Ovary (tissue), 9 donors: ENCODE results near the gene ANKFN1. TPM values are rescaled to one million over a fixed set of nuclear protein-coding genes. Genes with fewer than 3 reads are reported as not detected.

Source experiments
- DNase-seq, 5 donors: peaks; one replicate each; pipeline ENCODE4 v3.0.0-alpha.2; 2019 to 2020
- H3K27ac ChIP-seq, 2 donors: fragments of 200-600 bp; one replicate each; pipeline versions ENCODE4 v1.5.1 to v1.8.0; 2019 to 2022
- H3K27me3 ChIP-seq: fragments of 200-600 bp; one replicate; pipeline ENCODE4 v1.8.0; 2022
- H3K36me3 ChIP-seq: fragments of 200-600 bp; sonication (generic); one replicate; pipeline ENCODE4 v1.5.1; 2019
- H3K4me1 ChIP-seq: one replicate; pipeline ENCODE4 v1.8.1; 2013; ENCODE audit warnings: mild to moderate bottlenecking, moderate library complexity; ENCODE audit not compliant: insufficient read depth
- H3K4me3 ChIP-seq: fragments of 200-600 bp; sonication (generic); one replicate; pipeline ENCODE4 v1.5.1; 2017
- H3K9me3 ChIP-seq, 2 donors: fragments of 200-600 bp in 1 of 2; sonication (generic) in 1 of 2; one replicate each; pipeline versions ENCODE4 v1.5.1 to v1.8.1; 2013 to 2019; ENCODE audit warnings: mild to moderate bottlenecking in 1 of 2, moderate library complexity in 1 of 2
- EP300 ChIP-seq: sonication (generic); formaldehyde crosslinking; IDR thresholded peaks from one replicate; pipeline ENCODE4 v1.6.1; 2017; ENCODE audit warnings: antibody characterized with exemption
- POLR2A ChIP-seq: fragments of 450-650 bp; IDR thresholded peaks from one replicate; pipeline ENCODE4 v1.6.1; 2017; ENCODE audit warnings: antibody characterized with exemption, mild to moderate bottlenecking, moderate library complexity
- WGBS, 3 donors: extraction: QIAGEN DNeasy Blood & Tissue Kit in 1 of 3; methylation state at CpG; one replicate each; pipeline versions ENCODE4 v1.1.5 to v1.1.7; 2013 to 2017; 5-methylcytosine and 5-hydroxymethylcytosine counted together
- intact Hi-C, 4 donors: fragments of 100-400 bp; cut with DNase I; formaldehyde crosslinking; loops; one replicate each; pipeline versions ENCODE4 v1.11.0 to v1.15.1; 2022 to 2023
- polyA plus RNA-seq, 2 donors: library from polyadenylated mRNA; stranded (reverse); fragments of 200-250 nt in 1 of 2; fragments of 350-450 nt in 1 of 2; fragmentation: Illumina TruSeq in 1 of 2; extraction: RNeasy Lipid Tissue Mini Kit (QIAGEN cat#74804) in 1 of 2; gene quantifications; one replicate each; pipeline ENCODE4 v1.2.3, GENCODE V29; 2013 to 2014
- total RNA-seq, 7 donors: library from RNA; depleted of rRNA in 2 of 7; stranded (reverse); fragments of >200 nt in 2 of 7; fragmentation: NEBNext Ultra II Directional in 3 of 7; extraction: Animal tissue kit (Norgen Biotek cat#: 25700) in 3 of 7; gene quantifications; one replicate each; pipeline versions ENCODE4 v1.1.0 to v1.2.4, GENCODE V29; 2016 to 2023
- TF ChIP-seq, protein P1 (sequence below), 3 donors: fragments of 450-650 bp in 2 of 3; fragments of 200-600 bp in 1 of 3; IDR thresholded peaks; one replicate each; pipeline versions ENCODE4 v1.5.1 to v1.8.0; 2016 to 2022; ENCODE audit warnings: antibody characterized with exemption in 3 of 3, mild to moderate bottlenecking in 1 of 3
- donor health status: DM: no; HTN: no; CAD: no; lungs with moderate emphysema.
- donor health status: DM: no; HTN: no; CAD: no.
- donor health status: Bipolar disorder and iron deficiency.
- donor health status: DM: yes; HTN: yes; CAD: no.
- donor health status: DM: no; HTN: no; CAD: no.
- donor health status: DM: yes; HTN: yes; CAD: no.

ANKFN1 gene
- total and polyA plus RNA-seq, 9 donors: 0.02 to 4.4 (median 0.54) TPM; not detected in 3

DNA sequence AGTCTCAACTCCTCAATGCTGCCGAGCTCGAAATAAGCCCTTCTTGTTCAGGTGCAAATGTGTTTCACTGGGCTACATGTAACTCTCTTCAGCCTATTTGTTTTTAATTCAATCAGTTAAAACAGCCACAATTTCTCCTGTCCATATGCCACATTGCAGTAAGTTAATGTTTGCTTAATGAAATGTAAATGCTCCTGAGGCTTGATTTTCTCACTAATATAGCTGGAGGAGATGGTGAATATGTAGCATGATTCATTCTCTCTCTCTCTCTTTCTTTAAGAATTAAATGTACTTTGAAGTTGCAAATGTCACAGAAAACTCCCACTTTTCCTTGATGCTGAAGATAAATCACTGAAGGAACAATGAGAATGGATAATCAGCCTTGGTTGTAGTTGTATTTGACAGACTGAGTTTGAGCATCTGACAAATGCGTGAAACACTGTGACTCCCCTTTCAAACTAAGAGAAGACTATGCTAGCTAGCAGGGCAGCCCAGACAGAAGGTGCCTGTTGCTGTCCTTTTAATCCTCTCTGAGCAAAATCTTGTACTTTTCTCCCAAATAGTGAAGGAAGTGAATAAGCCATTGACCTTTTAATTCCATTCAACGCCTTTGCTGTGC lies 161.8 kb downstream of the ANKFN1 start:
- Histone ChIP-seq H3K27ac (no peak overlapping the region), H3K9me3 (no peaks in the 10 kb centered on the region), H3K36me3 (no peaks in the 10 kb centered on the region), H3K4me3 (no peak overlapping the region), H3K4me1 (no peaks in the 10 kb centered on the region), H3K27me3 (no peaks in the 10 kb centered on the region)
- intact Hi-C loops: no loop called here
- TF ChIP-seq POLR2A (no peak), EP300 (no peak)
- TF ChIP-seq, protein P1, sequence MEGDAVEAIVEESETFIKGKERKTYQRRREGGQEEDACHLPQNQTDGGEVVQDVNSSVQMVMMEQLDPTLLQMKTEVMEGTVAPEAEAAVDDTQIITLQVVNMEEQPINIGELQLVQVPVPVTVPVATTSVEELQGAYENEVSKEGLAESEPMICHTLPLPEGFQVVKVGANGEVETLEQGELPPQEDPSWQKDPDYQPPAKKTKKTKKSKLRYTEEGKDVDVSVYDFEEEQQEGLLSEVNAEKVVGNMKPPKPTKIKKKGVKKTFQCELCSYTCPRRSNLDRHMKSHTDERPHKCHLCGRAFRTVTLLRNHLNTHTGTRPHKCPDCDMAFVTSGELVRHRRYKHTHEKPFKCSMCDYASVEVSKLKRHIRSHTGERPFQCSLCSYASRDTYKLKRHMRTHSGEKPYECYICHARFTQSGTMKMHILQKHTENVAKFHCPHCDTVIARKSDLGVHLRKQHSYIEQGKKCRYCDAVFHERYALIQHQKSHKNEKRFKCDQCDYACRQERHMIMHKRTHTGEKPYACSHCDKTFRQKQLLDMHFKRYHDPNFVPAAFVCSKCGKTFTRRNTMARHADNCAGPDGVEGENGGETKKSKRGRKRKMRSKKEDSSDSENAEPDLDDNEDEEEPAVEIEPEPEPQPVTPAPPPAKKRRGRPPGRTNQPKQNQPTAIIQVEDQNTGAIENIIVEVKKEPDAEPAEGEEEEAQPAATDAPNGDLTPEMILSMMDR (IDR thresholded peaks at IDR 0.05): no peak
- no peak for DNase-seq
- 62 to 80% (median 64%) methylated on average over 4 of the region's 4 CpGs for WGBS, 3 donors

DNA sequence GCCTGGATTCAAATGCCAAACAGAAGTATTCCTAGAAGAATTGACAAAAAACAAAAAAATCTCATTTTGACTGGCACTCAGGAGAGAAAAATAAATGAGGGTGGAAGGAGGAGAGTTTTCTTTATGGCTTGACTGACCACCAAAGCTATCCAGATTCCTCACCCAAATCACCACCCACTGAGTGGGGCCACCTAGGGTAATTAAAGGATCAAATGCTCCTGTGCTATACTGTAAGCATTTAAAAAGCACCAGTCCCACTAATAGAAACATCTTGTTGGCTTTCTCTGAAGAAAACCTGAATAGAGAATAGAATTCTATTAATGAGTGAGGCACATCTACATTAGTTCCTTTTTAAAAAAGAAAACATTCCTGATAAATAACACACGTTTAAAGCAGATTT lies 163.3 kb downstream of the ANKFN1 start:
- no peak for DNase-seq
- TF ChIP-seq POLR2A: no peak
- TF ChIP-seq, protein P1 (IDR thresholded peaks at IDR 0.05): no peak
- TF ChIP-seq EP300: no peak
- intact Hi-C loops: no loop called here
- H3K27me3 ChIP-seq: no peaks in the 10 kb centered on the region
- no peaks in the 10 kb centered on the region for H3K9me3 ChIP-seq
- H3K27ac ChIP-seq: no peak overlapping the region
- no peaks in the 10 kb centered on the region for H3K36me3 ChIP-seq
- no peaks in the 10 kb centered on the region for H3K4me1 ChIP-seq
- no peak overlapping the region for H3K4me3 ChIP-seq
- 24 to 40% (median 28%) methylated on average over 1 of the region's 1 CpG for WGBS, 3 donors

DNA sequence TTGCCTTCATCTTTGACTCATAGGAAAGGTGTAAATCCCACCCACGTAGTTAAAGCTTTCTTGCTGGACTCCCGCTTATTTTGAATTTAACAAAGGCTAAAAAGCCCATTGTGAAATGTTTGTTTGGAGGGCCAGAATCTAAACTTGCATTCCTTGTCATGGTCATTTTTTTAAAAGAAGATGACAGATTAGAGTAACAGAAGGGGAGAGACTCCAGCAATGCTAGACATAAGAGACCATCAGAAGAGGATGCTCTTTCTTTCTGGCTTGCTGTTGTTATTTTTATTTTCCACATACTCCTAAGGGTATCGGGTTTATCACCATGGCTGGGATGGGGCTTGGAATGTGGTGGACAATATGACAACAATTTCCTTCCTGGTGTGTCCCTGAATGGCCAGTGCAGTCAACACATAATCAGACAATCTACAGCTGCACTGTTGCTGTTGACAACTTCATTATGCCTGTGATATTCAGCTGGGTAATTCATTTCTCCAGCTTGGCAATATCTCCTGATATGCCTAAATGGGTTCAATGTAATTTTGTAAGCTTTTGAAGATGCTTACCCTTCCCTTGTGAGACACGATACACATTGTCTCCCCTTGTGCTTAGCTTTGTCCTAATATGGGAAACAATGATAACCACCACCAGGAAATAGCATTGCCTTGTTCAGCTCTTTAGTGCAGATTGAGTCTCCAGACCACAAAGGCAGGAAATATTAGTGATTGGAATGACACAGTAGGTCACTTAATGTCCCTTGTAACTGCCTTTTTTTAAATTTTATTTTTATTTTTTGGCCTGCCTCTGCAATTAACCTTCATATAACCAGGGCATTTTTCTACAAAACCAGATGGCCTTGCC lies 164.3 kb downstream of the ANKFN1 start:
- TF ChIP-seq EP300: no peak
- TF ChIP-seq, protein P1 (IDR thresholded peaks at IDR 0.05): no peak
- no peak for TF ChIP-seq POLR2A
- WGBS, 3 donors: 55 to 65% (median 60%) methylated on average over 4 of the region's 4 CpGs
- H3K4me3 ChIP-seq: no peak overlapping the region
- DNase-seq: no peak
- H3K4me1 ChIP-seq: no peaks in the 10 kb centered on the region
- no peaks in the 10 kb centered on the region for H3K36me3 ChIP-seq
- H3K27ac ChIP-seq: no peak overlapping the region
- intact Hi-C loops: no loop called here
- H3K9me3 ChIP-seq: no peaks in the 10 kb centered on the region
- H3K27me3 ChIP-seq: no peaks in the 10 kb centered on the region

DNA sequence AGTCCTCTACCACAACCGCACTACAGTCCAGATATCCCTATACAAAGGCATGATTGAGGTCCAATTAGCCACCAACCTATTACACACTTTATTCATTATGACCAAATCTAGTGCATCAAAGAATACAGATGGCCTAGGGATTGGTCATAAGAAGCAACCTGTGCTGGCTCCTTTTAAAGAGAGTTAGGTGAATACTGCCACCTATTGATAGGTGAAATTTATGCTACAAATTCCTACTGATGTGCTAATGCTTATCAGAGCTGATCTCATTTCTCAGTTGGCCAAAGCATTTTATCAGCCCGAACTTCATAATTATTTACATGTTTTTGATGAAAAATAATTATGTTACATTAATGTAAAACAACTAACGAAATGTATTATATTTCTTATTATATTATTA lies 166.3 kb downstream of the ANKFN1 start:
- no peak for DNase-seq
- Histone ChIP-seq H3K4me3 (no peak overlapping the region), H3K27me3 (no peaks in the 10 kb centered on the region), H3K4me1 (no peaks in the 10 kb centered on the region), H3K27ac (no peak overlapping the region), H3K36me3 (no peaks in the 10 kb centered on the region), H3K9me3 (no peaks in the 10 kb centered on the region)
- intact Hi-C loops: no loop called here
- 31 to 42% (median 38%) methylated on average over 3 of the region's 3 CpGs for WGBS, 3 donors
- TF ChIP-seq EP300: no peak
- TF ChIP-seq, protein P1 (IDR thresholded peaks at IDR 0.05): no peak
- TF ChIP-seq POLR2A: no peak
